Osteoblast (primary cell): ENCODE results near the gene WLS. TPM values are rescaled to one million over a fixed set of nuclear protein-coding genes. Genes with fewer than 3 reads are reported as not detected.

ENCODE experiments used
- DNase-seq: peaks from one replicate; pipeline ENCODE4 v3.0.0; 2011; ENCODE audit warnings: low spot score, mixed read lengths; ENCODE audit not compliant: insufficient read length; ENCODE audit errors: missing footprints
- H2AFZ ChIP-seq: 2 replicates; pipeline ENCODE4 v1.6.0; 2011; ENCODE audit warnings: mild to moderate bottlenecking, low read length
- H3K27ac ChIP-seq: 2 replicates; pipeline ENCODE4 v1.5.1; 2011; ENCODE audit warnings: mild to moderate bottlenecking, low read depth, low read length, moderate library complexity
- H3K27me3 ChIP-seq: 2 replicates; pipeline ENCODE4 v1.6.0; 2012; ENCODE audit warnings: mild to moderate bottlenecking, control low read depth, inconsistent platforms, low read length, moderate library complexity; ENCODE audit not compliant: insufficient read depth
- H3K36me3 ChIP-seq: 2 replicates; pipeline ENCODE4 v1.5.1; 2011; ENCODE audit warnings: mild to moderate bottlenecking, low read length, control low read depth, moderate library complexity; ENCODE audit not compliant: insufficient read depth
- H3K4me1 ChIP-seq: 2 replicates; pipeline ENCODE4 v1.5.1; 2011; ENCODE audit warnings: mild to moderate bottlenecking, low read length, control low read depth, moderate library complexity; ENCODE audit not compliant: insufficient read depth
- H3K4me2 ChIP-seq: 2 replicates; pipeline ENCODE4 v1.6.0; 2011; ENCODE audit warnings: mild to moderate bottlenecking, low read length; ENCODE audit not compliant: insufficient read depth
- H3K4me3 ChIP-seq: fragments of 200-600 bp; sonication (generic); 3 replicates; pipeline ENCODE4 v1.5.1; 2012; ENCODE audit warnings: mild to moderate bottlenecking, low read length, inconsistent platforms; ENCODE audit not compliant: insufficient read depth
- H3K79me2 ChIP-seq: 2 replicates; pipeline ENCODE4 v1.6.0; 2012; ENCODE audit warnings: mild to moderate bottlenecking, low read length, control low read depth, inconsistent platforms; ENCODE audit not compliant: insufficient read depth
- H3K9me3 ChIP-seq: 2 replicates; pipeline ENCODE4 v1.5.1; 2011; ENCODE audit warnings: low read depth, low read length, control low read depth
- H4K20me1 ChIP-seq: 2 replicates; pipeline ENCODE4 v1.6.0; 2012; ENCODE audit warnings: mild to moderate bottlenecking, low read length, control low read depth; ENCODE audit not compliant: insufficient read depth
- total RNA-seq: library from RNA; depleted of rRNA; stranded (reverse); fragments of >200 nt; gene quantifications from 2 replicates; pipeline ENCODE4 v1.2.3, GENCODE V29; 2012
- TF ChIP-seq, protein P1 (sequence below): IDR thresholded peaks from 2 replicates; pipeline ENCODE4 v1.5.1; 2011; ENCODE audit warnings: mild to moderate bottlenecking, low read depth, low read length, moderate library complexity; ENCODE audit errors: extremely low read depth

The WLS gene
- total RNA-seq, 1 donor = 54.3 TPM

GRCh38 chr1:68103011-68103545, 129.2 kb downstream of the WLS start:
- H3K9me3 ChIP-seq = no peaks in the 10 kb centered on the region
- H3K27me3 ChIP-seq = no peaks in the 10 kb centered on the region
- H3K27ac ChIP-seq = no peak overlapping the region
- H3K4me2 ChIP-seq = no peak overlapping the region
- H2AFZ ChIP-seq = no peak overlapping the region
- no peak overlapping the region for H3K4me3 ChIP-seq
- no peak for DNase-seq
- H3K79me2 ChIP-seq = no peaks in the 10 kb centered on the region
- TF ChIP-seq, protein P1, sequence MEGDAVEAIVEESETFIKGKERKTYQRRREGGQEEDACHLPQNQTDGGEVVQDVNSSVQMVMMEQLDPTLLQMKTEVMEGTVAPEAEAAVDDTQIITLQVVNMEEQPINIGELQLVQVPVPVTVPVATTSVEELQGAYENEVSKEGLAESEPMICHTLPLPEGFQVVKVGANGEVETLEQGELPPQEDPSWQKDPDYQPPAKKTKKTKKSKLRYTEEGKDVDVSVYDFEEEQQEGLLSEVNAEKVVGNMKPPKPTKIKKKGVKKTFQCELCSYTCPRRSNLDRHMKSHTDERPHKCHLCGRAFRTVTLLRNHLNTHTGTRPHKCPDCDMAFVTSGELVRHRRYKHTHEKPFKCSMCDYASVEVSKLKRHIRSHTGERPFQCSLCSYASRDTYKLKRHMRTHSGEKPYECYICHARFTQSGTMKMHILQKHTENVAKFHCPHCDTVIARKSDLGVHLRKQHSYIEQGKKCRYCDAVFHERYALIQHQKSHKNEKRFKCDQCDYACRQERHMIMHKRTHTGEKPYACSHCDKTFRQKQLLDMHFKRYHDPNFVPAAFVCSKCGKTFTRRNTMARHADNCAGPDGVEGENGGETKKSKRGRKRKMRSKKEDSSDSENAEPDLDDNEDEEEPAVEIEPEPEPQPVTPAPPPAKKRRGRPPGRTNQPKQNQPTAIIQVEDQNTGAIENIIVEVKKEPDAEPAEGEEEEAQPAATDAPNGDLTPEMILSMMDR = no peak
- H3K4me1 ChIP-seq = peaks cover 6% of the 10 kb centered on the region
- no peaks in the 10 kb centered on the region for H4K20me1 ChIP-seq
- H3K36me3 ChIP-seq = no peaks in the 10 kb centered on the region

DNA sequence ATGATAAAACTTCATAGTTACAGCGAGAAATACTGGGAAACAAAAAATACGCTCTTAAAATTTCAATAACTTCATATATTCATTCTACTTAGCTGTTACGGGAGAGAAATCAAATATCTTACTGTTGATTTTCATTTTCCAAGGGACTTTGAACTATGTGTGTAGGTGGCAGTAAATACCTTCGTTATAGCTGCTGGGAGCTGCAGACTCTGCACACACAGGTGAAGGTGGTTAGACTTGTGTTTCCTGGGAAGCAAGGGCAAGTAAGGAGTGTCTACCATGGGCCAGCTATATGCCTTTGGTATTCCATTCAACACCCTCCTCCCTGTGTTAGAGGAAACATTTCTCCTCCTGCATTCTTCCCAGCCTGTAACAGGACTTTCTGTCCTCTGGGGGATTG, 130.5 kb downstream of the WLS start:
- Histone ChIP-seq H3K9me3 (no peaks in the 10 kb centered on the region), H3K4me3 (no peak overlapping the region), H4K20me1 (no peaks in the 10 kb centered on the region), H3K36me3 (no peaks in the 10 kb centered on the region), H2AFZ (no peak overlapping the region), H3K79me2 (no peaks in the 10 kb centered on the region), H3K4me2 (no peak overlapping the region), H3K27ac (no peak overlapping the region), H3K4me1 (peaks cover 6% of the 10 kb centered on the region), H3K27me3 (no peaks in the 10 kb centered on the region)
- DNase-seq = no peak
- TF ChIP-seq, protein P1 = no peak

DNA sequence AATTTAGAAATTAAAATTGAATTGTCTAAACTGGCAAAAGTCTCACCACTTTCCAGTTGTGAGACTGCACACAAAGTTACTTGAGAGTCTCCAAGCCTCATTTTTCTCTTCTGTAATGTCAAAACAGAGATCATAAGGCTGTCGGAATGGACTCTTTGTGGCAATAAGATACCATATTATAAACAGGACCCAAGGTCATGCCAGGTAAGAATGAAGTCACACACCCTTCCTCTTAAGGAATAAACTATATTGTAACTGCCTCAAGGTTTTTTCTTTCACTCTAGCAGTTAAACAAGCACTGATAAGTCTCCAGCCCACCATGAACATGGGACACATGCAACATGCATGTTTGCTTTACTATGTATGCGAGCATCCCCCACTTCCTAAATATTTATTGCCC, 131.8 kb downstream of the WLS start:
- Histone ChIP-seq H3K9me3 (no peaks in the 10 kb centered on the region), H3K27ac (no peak overlapping the region), H3K79me2 (no peaks in the 10 kb centered on the region), H4K20me1 (no peaks in the 10 kb centered on the region), H3K4me1 (peaks cover 6% of the 10 kb centered on the region), H3K4me3 (no peak overlapping the region), H2AFZ (no peak overlapping the region), H3K36me3 (no peaks in the 10 kb centered on the region), H3K4me2 (no peak overlapping the region), H3K27me3 (no peaks in the 10 kb centered on the region)
- DNase-seq = no peak
- TF ChIP-seq, protein P1 = no peak

DNA sequence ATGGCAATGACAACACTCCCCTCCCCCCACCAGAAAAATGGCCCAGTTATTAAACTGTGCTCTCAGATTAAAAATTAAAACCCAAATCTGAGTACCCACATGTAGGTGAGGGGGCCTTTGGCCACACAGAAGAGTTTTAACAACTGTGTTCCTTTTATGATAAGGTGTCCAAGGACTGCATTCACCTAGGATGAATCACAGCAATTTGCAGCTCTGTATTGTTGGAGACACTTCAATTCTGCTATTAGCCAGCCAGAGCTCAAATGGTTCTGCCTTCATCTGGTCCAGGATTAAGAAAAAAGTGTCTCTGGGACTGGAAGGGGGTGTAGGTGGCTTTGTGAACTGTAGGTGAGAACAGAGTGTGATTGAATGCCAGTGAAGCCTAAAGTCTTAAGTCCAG, 138.6 kb downstream of the WLS start:
- no peaks in the 10 kb centered on the region for H4K20me1 ChIP-seq
- H3K9me3 ChIP-seq = no peaks in the 10 kb centered on the region
- no peak overlapping the region for H3K27ac ChIP-seq
- no peak for DNase-seq
- no peaks in the 10 kb centered on the region for H3K36me3 ChIP-seq
- no peaks in the 10 kb centered on the region for H3K27me3 ChIP-seq
- TF ChIP-seq, protein P1 = no peak
- peaks cover 6% of the 10 kb centered on the region for H3K4me1 ChIP-seq
- H3K4me2 ChIP-seq = no peak overlapping the region
- no peak overlapping the region for H2AFZ ChIP-seq
- no peak overlapping the region for H3K4me3 ChIP-seq
- no peaks in the 10 kb centered on the region for H3K79me2 ChIP-seq
